Hair follicular keratinocyte (primary cell): ENCODE results near the gene PTGR3. TPM values are rescaled to one million over a fixed set of nuclear protein-coding genes. Genes with fewer than 3 reads are reported as not detected.

Source experiments
- total RNA-seq: library from RNA; depleted of rRNA; stranded (reverse); fragments of >200 nt; gene quantifications from 2 replicates; pipeline ENCODE4 v1.2.3, GENCODE V29; 2015

PTGR3 gene
- total RNA-seq, result 16.9 and 17.2 TPM in 2 replicates

DNA sequence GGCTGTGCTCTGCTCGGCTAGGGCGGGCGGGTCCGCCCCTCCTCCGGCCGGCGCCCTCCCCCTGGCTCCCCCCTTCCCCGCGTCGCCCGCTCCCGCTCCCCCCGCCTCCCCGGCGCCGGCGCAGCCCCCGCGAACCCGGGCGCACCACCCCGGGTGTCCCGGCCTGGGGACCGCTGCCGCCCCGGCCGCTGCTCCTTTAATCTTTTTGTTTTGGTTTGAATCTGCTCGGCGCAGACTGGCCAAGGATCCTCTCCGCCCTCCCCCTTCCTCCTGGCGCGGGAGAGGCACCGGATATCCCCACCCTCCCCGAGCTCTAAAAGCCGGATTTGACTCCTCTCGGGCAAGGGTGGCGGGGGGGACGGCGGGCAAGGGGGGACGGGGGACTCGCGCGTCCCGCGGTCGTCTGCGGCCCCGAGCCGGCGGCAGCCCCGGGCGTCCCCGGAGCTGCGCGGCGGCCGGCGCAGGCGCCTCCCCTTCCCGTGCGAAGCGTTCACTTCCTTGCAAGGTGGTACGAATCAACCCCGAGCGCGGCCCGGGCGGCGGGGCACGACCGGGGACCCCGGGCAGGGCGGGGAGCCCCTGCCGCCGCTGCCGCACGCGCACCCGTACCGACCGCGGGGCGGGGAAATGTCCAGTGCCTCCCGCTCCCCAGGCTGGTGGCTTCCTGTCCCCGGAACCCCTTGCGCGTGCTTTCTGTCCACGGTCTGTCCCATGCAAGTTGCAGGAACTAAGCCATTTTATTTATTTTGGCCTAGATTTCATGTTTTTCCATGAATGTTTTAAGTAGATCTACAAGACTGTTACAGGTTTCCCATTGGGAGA is at the start of gene PTGR3:
TSS of gene PTGR3 (minus strand) at position 11 of the 822 bp plus-strand sequence. CDS start 81 bp downstream, outside the sequence.

DNA sequence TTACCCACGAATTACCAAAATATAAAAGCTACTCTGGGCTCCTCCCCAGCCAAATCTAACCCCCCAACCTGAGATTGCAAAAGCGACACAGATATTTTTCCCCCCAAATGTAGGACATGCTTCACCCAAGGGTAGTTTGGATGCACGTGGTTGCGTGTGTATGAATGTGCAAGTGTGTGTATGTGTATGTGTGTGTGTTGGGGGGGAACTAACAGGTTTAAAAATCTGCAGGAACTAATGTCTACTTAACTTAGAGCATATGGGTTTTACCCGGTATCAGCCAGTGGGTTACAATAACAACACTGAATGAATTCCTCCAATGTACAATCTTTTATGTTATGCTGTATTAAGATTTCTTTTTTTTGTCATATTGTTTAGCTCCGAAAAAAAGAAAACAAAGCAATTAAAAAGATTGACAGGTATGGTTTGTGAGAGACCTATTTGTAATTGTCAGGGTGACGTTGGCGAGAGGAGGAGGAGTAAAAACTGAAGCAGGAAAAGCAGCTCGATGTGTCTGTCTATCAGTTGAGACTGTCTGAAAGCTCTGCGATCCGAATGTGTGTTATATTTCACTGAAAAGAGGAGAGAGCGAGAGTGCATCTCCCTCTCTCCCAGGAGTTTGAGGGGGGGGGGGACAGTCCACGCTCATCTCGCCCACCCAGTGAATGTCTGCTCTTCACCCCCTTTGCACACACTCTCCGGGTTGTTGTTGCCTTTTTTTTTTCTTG is 1.5 kb upstream of the PTGR3 start, which contains the start of gene TSHZ1:
TSS of gene TSHZ1 (plus strand) at position 524 of the 728 bp plus-strand sequence. CDS start 1,080 bp downstream, outside the sequence.

Other genes starting within 250 kb of the PTGR3 start
- 4.6 and 6.2 TPM in 2 replicates for gene TSHZ1, start 1.7 kb upstream of the PTGR3 start, total RNA-seq
- gene SMIM21, start 218.6 kb upstream of the PTGR3 start, total RNA-seq, result not detected in 2 replicates